Neuron (in vitro differentiated cells): ENCODE results near the gene SLC2A13.
"Not testable (repeated sequence)": the region's sequence is repeated elsewhere in the genome, so short reads cannot be mapped to it uniquely, and the experiment has no call there.

ENCODE experiments used
- H2AFZ ChIP-seq: one replicate; pipeline ENCODE4 v1.6.1; 2013; ENCODE audit warnings: low read depth, mild to moderate bottlenecking, inconsistent platforms, low read length, moderate library complexity
- H3K27me3 ChIP-seq: one replicate; pipeline ENCODE4 v1.6.1; 2013; ENCODE audit warnings: low read length; ENCODE audit not compliant: insufficient read depth
- H3K36me3 ChIP-seq: one replicate; pipeline ENCODE4 v1.6.1; 2013; ENCODE audit warnings: low read length; ENCODE audit not compliant: insufficient read depth
- H3K4me1 ChIP-seq: one replicate; pipeline ENCODE4 v1.6.1; 2013; ENCODE audit warnings: low read length; ENCODE audit not compliant: insufficient read depth
- H3K4me3 ChIP-seq: 2 replicates; pipeline ENCODE4 v1.5.1; 2013; ENCODE audit warnings: mild to moderate bottlenecking, low read length, moderate library complexity
- H3K9me3 ChIP-seq: one replicate; pipeline ENCODE4 v1.6.1; 2013; ENCODE audit warnings: low read length

The SLC2A13 gene

GRCh38 chr12:40049268-40049667 lies 56.6 kb downstream of the SLC2A13 start:
- H2AFZ ChIP-seq, result no peak overlapping the region
- no peaks in the 10 kb centered on the region for H3K36me3 ChIP-seq
- no peaks in the 10 kb centered on the region for H3K4me1 ChIP-seq
- H3K9me3 ChIP-seq, result no peaks in the 10 kb centered on the region
- H3K27me3 ChIP-seq, result no peaks in the 10 kb centered on the region
- H3K4me3 ChIP-seq, result no peak overlapping the region

GRCh38 chr12:40047002-40047401 lies 58.9 kb downstream of the SLC2A13 start:
- H3K9me3 ChIP-seq, H3K4me3 ChIP-seq, H2AFZ ChIP-seq, H3K27me3 ChIP-seq, H3K36me3 ChIP-seq, H3K4me1 ChIP-seq: not testable (repeated sequence)

GRCh38 chr12:40045656-40046055 lies 60.2 kb downstream of the SLC2A13 start:
- Histone ChIP-seq H3K9me3 (no peaks in the 10 kb centered on the region), H3K4me1 (no peaks in the 10 kb centered on the region), H3K36me3 (no peaks in the 10 kb centered on the region), H2AFZ (no peak overlapping the region), H3K27me3 (no peaks in the 10 kb centered on the region), H3K4me3 (no peak overlapping the region)

GRCh38 chr12:40044396-40044795 lies 61.5 kb downstream of the SLC2A13 start:
- no peaks in the 10 kb centered on the region for H3K9me3 ChIP-seq
- H3K27me3 ChIP-seq, result no peaks in the 10 kb centered on the region
- no peaks in the 10 kb centered on the region for H3K4me1 ChIP-seq
- H2AFZ ChIP-seq, result no peak overlapping the region
- H3K4me3 ChIP-seq, result no peak overlapping the region
- H3K36me3 ChIP-seq, result no peaks in the 10 kb centered on the region

- no peak overlapping the region for H3K4me3 ChIP-seq
- H3K27me3 ChIP-seq, result no peaks in the 10 kb centered on the region
- H3K4me1 ChIP-seq, result no peaks in the 10 kb centered on the region
- no peaks in the 10 kb centered on the region for H3K9me3 ChIP-seq
- no peak overlapping the region for H2AFZ ChIP-seq
- H3K36me3 ChIP-seq, result no peaks in the 10 kb centered on the region
These were observed 66.3 kb downstream of the SLC2A13 start for GRCh38 chr12:40039598-40039997.

- Histone ChIP-seq H3K36me3 (no peaks in the 10 kb centered on the region), H3K4me1 (no peaks in the 10 kb centered on the region), H3K27me3 (no peaks in the 10 kb centered on the region), H3K4me3 (no peak overlapping the region), H3K9me3 (no peaks in the 10 kb centered on the region), H2AFZ (no peak overlapping the region)
These were observed 67.3 kb downstream of the SLC2A13 start for GRCh38 chr12:40038619-40039018.

GRCh38 chr12:40034712-40035111 lies 71.2 kb downstream of the SLC2A13 start:
- no peak overlapping the region for H3K4me3 ChIP-seq
- no peaks in the 10 kb centered on the region for H3K27me3 ChIP-seq
- H3K36me3 ChIP-seq, result no peaks in the 10 kb centered on the region
- no peak overlapping the region for H2AFZ ChIP-seq
- H3K9me3 ChIP-seq, result no peaks in the 10 kb centered on the region
- H3K4me1 ChIP-seq, result no peaks in the 10 kb centered on the region

- Histone ChIP-seq H3K4me3 (no peak overlapping the region), H3K4me1 (no peaks in the 10 kb centered on the region), H2AFZ (no peak overlapping the region), H3K36me3 (no peaks in the 10 kb centered on the region), H3K27me3 (no peaks in the 10 kb centered on the region), H3K9me3 (no peaks in the 10 kb centered on the region)
These were observed 71.7 kb downstream of the SLC2A13 start for GRCh38 chr12:40034156-40034555.

GRCh38 chr12:40033242-40033630 lies 72.6 kb downstream of the SLC2A13 start:
- H3K4me3 ChIP-seq, result no peak overlapping the region
- no peaks in the 10 kb centered on the region for H3K9me3 ChIP-seq
- no peak overlapping the region for H2AFZ ChIP-seq
- no peaks in the 10 kb centered on the region for H3K27me3 ChIP-seq
- H3K36me3 ChIP-seq, result no peaks in the 10 kb centered on the region
- H3K4me1 ChIP-seq, result no peaks in the 10 kb centered on the region

- Histone ChIP-seq H3K4me1 (no peaks in the 10 kb centered on the region), H3K36me3 (no peaks in the 10 kb centered on the region), H3K27me3 (no peaks in the 10 kb centered on the region), H3K9me3 (no peaks in the 10 kb centered on the region), H2AFZ (no peak overlapping the region), H3K4me3 (no peak overlapping the region)
These were observed 73.2 kb downstream of the SLC2A13 start for GRCh38 chr12:40032433-40033241.

- H3K9me3 ChIP-seq, result no peaks in the 10 kb centered on the region
- H2AFZ ChIP-seq, result no peak overlapping the region
- no peak overlapping the region for H3K4me3 ChIP-seq
- no peaks in the 10 kb centered on the region for H3K4me1 ChIP-seq
- H3K36me3 ChIP-seq, result no peaks in the 10 kb centered on the region
- H3K27me3 ChIP-seq, result no peaks in the 10 kb centered on the region
These were observed 73.9 kb downstream of the SLC2A13 start for GRCh38 chr12:40031965-40032364.

- H3K4me1 ChIP-seq, H3K36me3 ChIP-seq, H3K4me3 ChIP-seq, H2AFZ ChIP-seq, H3K27me3 ChIP-seq, H3K9me3 ChIP-seq: not testable (repeated sequence)
These were observed 74.9 kb downstream of the SLC2A13 start for GRCh38 chr12:40030970-40031369.

GRCh38 chr12:40028296-40028695 lies 77.6 kb downstream of the SLC2A13 start:
- Histone ChIP-seq H3K4me1 (no peaks in the 10 kb centered on the region), H3K36me3 (no peaks in the 10 kb centered on the region), H3K9me3 (no peaks in the 10 kb centered on the region), H2AFZ (no peak overlapping the region), H3K4me3 (no peak overlapping the region), H3K27me3 (no peaks in the 10 kb centered on the region)

- H3K27me3 ChIP-seq, result no peaks in the 10 kb centered on the region
- H3K4me3 ChIP-seq, result no peak overlapping the region
- no peaks in the 10 kb centered on the region for H3K36me3 ChIP-seq
- H3K9me3 ChIP-seq, result no peaks in the 10 kb centered on the region
- no peaks in the 10 kb centered on the region for H3K4me1 ChIP-seq
- no peak overlapping the region for H2AFZ ChIP-seq
These were observed 83.0 kb downstream of the SLC2A13 start for GRCh38 chr12:40022850-40023249.
